HG03571 (cell line): Measurements from ENCODE around the gene ZNF710.

Source experiments
- ATAC-seq: cut with Tn5 transposase; IDR thresholded peaks from one replicate; pipeline ENCODE4 v1.9.1; 2021; ENCODE audit not compliant: unreplicated experiment

ZNF710 gene

DNA sequence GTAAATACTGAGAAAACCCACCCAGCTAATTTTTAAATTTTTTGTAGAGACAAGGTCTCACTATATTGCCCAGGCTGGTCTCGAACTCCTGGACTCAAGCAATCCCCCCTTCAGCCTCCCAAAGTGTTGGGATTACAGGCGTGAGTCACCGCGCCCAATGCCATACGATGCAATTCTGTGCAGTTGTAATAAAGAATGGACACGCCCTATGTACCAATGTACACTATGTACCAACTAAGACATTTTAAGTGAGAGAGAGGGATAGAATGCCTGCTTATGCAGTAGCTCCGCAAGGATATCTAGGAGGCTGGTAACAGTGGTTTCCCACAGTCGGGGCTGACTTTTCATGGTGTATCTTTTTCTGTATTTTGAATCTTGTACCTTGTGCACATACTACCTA lies 14.6 kb downstream of the ZNF710 start:
- no peak for ATAC-seq

DNA sequence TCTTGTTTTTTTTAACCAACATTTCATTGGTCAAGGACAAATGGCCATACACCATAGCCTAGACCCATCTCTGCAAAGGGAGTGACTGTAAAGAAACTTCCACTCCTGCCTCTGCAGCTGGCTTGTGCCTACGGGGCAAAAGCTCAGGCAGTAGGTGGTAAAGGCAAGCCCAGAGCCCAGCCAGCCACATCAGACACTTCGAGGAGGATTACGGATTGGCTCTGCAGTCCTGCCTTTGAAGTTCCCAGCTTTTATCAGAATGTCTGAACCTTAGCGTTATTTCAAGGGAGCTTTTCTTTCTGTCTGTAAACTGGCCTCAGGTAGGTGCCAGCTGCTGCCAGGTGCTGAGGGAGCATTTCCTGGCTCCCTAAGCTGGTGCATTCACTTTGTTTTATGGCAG lies 15.6 kb downstream of the ZNF710 start:
- no peak for ATAC-seq

DNA sequence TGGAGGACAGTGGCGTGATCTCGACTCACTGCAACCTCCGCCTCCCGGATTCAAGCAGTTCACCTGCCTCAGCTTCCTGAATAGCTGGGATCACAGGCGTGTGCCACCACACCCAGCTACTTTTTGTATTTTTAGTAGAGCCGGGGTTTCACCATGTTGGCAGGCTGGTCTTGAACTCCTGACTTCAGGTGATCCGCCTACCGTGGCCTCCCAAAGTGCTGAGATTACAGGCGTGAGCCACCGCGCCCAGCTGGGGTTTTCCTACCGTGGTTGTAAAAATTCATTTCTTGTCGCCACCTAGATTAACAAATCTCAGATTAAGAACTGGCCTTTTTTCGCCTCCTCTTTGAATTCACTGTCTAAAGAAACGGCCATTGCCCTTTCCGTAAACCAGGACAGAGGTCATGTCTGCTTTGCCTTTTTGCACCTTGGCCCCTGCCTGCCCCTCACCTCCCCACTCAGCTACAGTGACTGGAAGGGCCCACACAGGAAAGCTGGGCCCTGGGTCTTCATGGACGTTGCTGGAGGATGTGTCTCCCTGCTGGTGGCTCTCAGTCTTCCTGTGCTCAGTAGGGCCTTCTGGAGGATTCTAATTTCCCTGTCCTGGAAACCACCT lies 17.2 kb downstream of the ZNF710 start:
- no peak for ATAC-seq

DNA sequence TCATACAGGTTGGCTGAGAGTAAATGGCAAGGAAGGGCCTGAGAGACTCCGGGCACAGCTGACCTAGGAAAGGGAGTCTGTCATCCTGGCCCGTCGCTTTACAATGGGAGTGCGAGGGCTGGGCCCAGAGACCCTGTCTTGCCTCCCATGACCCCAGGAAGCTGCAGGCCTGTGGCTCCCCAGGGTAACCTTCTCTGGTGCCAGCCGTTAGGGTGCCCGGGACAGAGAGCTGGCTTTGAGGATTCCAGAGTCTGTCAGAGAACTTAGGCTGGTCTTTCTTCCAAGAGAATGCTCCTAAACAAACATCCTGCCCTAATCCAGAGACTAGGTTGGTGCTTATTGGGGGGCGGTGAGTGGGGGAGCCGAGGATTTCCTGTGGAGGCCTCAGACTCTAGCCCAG lies 18.5 kb downstream of the ZNF710 start:
- no peak for ATAC-seq

DNA sequence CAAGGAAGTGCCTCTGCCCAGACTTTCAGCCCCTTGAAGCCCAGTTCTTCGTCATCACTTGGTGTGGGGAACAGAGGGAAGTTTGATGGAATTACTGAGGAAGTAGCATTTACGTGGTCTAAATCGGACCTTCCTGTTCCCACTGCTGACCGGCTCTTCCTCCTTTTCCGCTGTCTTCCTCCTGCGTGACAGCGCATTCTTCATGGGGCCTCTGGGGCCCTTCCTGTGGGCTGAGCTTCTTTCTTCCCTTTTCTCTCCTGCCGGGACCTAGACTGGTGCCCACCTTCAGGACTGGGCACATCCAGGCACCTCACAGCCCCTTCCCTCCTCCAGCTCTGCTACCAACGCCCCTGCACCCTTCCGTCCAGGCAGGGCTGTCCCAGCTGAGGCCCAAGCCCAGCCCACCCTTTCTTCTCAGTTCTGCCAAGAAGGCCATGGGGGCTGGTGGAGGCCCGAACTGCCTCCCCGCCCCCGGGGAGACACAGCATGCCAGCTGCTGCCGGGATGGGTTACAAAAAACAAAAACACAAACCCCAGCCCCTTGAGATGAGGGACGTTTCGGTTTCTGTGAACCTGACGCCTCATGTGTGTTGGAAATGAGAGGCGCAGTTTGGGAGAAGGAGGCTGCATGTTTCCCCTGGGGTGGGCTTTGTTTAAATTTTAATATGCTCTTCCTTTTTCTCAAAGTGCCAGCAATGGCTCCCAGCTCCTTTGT lies 19.1 kb downstream of the ZNF710 start:
- ATAC-seq = no peak

DNA sequence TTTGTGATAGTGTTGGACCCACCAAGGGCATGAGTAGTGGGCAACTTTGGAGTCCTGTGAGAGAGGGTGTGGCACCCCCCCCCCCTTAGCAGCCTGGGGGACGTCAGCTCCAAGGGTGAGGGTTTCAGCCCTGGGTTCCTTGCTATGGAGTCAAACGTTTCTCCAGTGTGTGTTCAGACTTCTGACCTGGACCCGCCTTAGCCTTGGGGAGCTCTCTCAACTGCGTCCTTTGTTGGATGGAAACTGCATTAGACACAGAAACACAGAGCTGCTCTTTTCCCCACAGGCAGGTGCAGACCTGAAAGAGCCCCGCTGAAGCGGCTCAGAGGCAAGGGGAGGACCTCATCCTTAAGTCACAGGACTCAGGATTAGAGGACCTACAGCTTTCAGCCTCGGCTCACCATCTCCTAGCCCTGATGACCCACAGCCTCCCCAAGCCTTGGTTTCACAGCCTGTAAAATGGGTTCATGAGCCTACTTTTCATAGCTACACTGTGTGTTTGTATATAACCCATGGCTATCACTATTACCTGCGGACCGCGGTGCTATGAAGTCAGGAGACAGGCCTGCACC lies 19.9 kb downstream of the ZNF710 start:
- ATAC-seq = no peak

DNA sequence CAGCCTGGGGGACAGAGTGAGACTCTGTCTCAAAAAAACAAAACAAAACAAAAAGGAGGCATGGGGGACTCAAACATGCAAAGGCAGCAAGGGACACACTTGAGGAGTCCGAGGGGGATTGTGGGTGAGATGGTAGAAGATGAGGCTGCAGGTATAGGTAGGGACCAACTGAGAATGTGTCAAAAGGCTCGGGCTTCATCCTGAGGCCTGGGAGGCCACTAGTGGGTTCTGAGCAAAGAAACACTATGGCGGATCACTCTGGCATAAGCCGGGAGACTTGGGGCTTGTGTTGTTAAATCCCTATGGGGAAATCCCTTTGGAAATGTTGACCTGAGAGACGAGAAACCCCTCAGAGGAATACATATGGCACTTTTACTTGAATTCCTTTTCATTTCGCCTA lies 21.2 kb downstream of the ZNF710 start:
- no peak for ATAC-seq

DNA sequence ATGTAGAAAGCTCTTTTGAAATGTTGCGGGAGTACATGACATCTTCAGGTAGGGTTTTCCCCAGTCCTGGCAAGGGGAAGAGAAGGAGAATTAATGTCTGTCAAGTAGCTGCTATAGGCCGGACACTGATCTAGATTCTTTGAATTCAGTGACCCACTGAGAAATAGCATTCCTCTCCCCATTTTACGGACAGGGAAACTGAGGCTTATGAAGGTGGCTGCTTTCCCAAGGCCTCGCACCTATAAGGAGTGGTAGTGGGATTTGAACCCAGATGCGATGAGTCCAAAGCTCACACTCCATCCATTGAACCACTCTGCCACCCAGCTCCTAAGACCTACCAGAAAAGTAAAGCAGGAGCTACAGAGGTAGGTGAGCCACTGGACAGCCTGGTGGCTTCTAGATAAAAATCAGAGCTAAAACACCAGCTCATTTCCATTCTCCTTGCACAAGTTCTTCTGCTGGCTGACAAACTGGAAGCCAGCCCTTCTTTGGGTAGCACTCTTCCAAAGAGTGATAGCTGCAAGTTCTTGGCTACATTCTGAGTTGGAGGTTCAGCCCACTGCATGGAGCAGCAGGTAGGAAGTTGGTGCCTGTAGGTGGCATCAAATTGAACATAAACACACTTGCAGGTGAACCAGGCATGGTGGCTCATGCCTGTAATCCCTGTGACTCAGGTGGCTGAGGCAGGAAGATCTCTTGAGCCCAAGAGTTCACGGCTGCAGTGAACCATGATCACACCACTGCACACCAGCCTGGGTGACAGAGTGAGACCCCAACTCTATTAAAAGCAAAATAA lies 22.0 kb downstream of the ZNF710 start:
- ATAC-seq = no peak

DNA sequence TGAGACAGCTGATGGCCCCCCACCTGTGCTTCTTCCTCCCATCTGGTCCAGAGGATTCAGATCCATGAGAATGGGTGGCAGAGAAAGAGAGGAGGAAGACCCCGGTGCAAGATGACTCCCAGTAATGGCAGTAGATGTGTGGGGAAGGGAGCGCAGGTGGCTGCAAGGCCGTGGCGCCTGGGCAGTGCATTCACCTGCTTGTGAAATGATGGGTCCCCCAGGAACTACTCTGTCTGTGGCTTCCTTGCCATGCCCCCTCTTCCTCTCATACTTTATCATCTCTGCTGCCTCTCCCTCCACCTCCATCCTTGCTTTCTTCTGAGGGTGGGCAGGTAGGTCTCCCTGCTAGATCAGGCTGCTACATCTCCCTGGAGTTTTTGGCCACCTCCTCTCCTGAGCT lies 23.3 kb downstream of the ZNF710 start:
- ATAC-seq = no peak

DNA sequence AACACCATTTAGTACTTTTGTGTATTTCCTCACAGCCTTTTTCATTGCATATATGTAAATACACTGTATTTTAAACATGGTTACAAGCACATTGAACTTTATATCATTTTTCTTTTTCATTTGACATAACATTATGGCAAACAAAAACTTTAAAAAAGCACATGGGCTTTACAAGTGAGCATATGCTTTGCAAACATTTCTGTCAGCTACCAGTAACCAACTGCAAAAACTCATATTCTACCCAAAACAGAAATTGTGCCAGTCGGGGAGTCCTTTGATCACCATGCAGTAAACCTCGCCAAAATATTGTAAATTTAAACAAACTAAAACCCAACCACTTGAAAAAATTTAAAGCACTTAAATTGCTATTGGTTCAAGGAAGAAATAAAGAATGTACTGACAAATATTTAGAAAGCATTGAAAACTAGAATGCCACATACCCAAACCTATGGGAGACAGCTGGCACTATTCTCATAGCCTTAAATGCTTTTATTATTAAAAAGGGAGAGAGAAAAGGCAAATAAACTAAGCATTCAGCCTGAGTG lies 24.4 kb downstream of the ZNF710 start:
- no peak for ATAC-seq

DNA sequence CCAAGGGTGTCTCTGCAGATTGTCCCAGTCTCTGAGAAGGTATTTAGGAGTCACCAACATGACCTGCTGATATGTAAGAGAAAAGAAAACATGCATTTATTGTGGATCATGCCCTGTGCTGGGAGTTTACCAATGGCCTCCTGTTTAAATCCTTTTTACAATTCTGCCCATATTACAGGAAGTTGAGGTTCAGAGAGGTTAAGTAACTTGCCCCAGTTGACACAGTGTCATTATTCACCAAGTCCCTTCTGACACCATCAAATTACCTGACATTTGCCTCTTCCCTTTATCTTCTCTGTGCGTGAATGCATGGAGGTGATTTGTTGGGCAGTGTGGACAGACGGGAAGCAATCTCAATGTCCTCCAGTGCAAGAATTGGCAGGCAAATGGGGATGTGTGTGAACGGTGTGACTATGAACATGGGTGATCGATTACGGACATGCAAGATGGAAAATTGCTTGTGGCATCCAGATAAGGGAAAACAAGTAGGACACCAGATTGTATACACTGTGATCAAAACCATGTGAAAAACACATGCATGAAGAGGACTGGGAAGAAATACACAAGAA lies 27.3 kb downstream of the ZNF710 start:
- ATAC-seq = no peak

DNA sequence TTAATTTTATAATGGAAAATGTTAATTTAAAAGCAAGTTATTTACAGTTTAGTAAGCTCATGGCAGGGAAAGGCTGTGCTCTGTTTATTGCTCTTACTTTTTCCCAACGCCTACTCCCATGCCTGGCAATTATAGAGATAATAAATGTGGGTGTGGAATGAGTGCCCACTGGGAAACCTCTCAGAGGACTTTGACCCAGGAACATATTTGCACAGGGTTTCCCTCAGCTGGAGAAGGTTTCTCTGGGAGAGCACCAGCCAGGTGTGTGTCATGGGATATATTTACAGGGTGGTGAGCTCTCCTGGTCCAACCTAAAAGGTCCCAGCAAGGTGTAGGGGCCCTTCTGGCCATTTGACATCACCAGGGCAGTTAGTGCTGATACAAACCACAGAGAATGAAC lies 27.9 kb downstream of the ZNF710 start:
- ATAC-seq = no peak

DNA sequence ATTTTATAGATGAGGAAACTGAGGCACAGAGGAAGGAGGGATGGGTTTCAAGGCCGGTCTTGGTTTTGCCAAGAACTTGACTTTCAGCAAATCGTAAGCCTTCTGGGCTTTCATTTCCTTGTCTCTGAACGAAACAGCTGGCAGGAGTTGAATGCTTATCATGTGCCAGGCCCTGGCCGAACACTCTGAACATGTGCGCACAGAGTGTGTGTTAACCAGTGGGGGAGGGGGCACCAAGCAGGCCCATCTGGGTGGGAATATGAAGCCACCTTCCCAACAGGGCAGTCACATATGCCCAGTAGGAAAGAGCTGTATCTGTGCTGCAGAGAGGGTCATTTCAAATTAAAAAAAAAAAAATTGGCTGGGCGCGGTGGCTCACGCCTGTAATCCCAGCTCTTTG lies 29.3 kb downstream of the ZNF710 start:
- no peak for ATAC-seq

DNA sequence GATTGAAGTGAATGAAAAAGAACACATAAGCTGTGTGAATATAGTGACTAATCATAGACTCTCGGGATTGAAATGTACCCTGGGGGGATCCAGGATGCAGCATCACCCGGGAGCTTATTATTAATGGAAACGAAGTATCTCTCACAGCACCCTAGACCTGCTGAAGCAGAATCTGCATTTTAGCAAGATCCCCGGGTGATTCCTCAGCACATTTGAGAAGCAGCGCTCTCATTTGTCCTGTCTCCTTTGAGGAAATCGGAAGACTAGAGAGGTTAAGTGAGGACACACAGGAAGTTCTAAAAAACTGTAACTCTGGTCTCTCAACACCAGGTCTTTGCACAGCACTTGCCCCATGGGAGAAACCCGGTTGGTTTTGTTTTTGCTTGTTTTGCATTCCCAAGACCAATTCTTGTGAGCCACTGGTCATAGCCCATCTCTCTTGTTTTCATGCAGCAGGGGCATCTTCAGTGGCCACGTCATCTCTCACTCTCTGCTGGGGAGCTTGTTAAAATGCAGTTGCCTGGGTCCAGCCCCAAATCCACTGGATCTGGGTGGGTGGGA lies 30.2 kb downstream of the ZNF710 start:
- ATAC-seq = peak; percentile 80

DNA sequence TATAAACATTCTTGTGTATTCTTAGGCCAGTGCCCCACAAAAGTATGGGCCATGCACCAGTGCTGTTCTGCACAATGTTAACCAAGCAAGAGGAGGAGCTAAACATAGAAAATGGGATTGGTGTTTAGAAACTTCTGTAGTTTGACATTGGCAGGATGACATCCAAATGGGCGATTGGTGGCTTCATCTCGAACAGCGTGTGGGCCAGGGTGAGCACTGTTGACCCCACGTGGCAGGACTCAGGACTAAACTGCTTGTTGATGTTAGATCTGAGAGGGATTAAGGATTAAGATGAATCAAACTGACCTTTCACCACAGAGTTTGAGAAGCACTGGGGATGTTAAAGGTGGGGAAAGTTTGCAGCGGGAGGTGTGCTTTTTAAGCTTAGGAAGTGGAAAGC lies 31.9 kb downstream of the ZNF710 start:
- no peak for ATAC-seq

DNA sequence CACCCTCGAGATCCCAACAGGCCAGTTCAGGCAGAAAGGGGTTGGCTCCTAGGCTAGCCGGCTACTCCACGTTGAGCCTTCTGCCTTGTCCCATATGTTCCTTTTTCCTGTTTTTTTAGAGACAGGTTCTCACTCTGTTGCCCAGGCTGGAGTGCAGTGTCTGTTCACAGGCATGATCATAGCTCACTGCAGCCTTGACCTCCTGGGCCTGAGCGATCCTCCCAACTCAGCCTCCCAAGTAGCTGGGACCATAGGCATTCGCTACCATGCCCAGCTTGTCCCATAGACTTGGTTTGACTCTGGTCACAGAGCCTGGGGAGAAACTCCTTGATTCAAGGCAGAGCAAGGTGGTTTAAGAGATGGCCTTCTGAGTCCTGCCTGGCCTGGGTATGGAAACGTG lies 32.3 kb downstream of the ZNF710 start:
- no peak for ATAC-seq

DNA sequence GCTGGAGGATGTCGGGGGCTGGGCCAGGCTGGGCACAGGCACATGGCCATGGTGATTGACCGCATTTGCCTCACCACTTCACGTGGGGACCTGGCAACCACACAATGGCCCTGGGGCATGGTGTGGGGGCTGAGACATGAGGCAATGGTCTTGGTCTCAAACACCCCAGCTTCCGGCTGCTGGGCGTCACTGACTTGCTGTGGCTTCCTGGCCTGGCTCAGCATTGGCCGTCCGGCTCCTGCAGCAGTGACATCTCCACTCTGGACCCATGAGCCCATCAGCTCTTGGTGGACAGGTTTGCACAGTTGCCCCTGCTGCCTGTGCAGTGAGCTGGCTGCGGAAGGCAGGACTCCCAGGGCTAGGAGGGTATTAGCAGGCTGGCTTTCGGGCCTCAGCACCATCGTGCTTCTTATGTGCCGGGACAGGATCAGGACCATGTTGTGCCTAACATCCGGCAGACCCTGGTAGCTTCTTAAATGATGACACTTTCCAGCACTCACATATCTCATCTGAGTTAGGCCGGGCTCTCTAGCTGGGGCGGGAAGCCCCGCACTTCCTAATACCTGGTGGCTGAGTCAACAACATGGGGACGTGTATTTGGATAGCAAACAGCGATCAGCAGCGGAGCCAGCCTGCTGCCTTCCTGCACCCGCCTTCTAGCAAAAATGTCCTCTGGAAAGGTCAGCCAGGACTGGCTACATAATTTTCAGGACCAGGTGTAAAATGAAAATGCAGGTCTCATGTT lies 34.1 kb downstream of the ZNF710 start:
- ATAC-seq = no peak

DNA sequence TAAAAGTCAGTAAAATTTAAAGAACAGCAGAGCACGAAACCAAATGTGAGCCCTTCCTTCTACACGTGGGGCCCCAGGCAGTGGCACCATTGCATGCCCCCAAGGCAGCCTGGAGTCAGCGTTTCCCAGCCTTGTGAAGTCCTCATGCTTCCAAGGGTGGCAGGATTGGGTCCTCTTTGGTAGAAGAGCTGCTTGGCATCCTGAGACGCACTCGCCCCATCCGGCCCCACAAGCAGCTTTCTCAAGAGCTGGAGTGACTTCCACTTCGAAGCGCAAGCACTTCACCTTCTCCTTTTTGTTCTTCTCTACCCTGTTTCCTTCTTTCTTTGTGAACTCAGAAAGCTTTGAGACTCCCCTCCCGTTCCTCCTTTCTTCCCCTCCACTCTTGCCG lies 34.7 kb downstream of the ZNF710 start:
- no peak for ATAC-seq

DNA sequence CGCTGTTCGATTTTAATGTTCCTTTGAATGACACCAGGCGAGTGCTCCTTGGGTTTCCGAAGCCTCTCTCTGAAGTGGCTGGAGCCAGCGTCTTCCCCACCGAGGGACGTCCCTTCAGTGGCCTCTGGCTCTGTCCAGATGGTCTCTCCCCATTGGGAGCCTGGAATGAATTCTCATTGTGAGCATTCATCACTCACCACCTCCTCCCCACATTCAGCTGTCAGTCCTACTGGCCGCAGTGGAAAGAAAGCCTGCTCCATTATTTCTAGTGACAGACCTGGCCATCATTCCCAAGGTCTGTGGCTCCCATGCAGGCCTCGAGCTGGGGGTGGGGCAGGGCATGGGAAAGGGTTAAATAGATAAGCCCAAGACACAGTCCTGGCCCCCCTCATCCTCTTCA lies 35.2 kb downstream of the ZNF710 start:
- no peak for ATAC-seq

DNA sequence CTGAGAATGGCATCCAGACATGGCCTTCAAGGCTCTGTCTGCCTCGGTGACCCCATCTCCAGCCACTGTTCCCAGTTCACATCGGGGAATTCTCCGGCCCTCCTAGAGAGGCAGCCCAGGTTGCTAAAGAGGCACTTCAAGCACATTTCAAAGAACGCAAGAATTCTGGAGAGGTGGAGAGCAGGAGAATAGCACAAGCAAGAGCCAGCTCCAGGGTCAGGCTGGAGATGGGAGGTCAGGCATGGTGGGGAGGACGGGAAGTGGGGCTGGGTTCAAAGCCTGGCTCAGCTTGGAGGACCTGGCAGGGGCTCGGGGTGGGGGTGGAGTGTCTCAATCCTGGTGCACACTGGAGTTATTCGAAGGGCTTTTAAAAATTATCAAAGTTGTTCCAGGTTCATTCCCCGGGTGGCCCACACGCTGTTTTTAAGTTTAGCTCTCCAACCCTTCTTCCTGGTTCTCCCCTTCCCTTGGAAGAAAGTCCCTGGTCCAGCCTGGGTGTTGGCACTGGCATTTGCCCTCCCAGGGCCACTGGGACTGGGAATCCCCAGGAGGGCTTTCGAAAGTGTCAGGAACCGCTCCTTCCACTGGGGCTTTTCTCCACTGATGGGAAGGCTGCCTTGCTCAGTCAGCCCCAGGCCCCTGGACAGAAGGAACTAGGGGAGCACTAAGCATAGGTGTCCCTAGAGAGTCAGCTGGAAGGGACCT lies 35.8 kb downstream of the ZNF710 start:
- no peak for ATAC-seq
